ENCODE results near the gene OCLN. TPM values are rescaled to one million over a fixed set of nuclear protein-coding genes. Genes with fewer than 3 reads are reported as not detected.
"Not testable (repeated sequence)": the region's sequence is repeated elsewhere in the genome, so short reads cannot be mapped to it uniquely, and the experiment has no call there.

OCLN gene
- total and polyA plus RNA-seq, 4 experiments from 2014 or later, result 0.13 to 6.0 (median 4.9) TPM; not detected in 1

DNA sequence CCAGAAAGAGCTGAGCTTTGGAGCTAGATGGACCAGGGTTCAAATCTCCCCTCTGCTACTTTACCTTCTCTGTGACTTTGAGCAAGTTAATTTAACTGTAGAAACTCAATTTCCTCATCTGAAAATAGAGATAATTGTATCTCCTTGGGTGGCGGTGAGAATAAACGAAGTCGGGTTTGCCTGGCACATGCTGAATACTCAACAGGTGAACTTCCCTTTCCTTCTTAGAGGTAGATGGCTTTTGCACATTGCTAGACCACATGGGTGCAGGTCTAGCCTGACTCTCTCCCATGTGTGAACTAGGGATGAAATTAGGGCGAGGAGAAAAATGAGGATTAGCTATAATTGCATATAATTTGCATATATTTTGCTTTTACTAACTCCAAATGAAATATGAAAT lies 36.0 kb downstream of the OCLN start:
- H3K27me3 ChIP-seq (ENCODE audit: insufficient read depth, low read length), result no peaks in the 10 kb centered on the region
- H3K4me1 Mint-ChIP-seq, result no peaks in the 10 kb centered on the region
- no peaks in the 10 kb centered on the region for H3K4me1 ChIP-seq (ENCODE audit: insufficient read depth, low read length)
- no peaks in the 10 kb centered on the region for H3K9me3 Mint-ChIP-seq
- H3K4me3 Mint-ChIP-seq, result no peak overlapping the region
- ChIA-PET CTCF (ENCODE audit: partially characterized antibody) (no interaction called here), POLR2A (ENCODE audit: partially characterized antibody) (no interaction called here)
- no peak overlapping the region for H3K27ac ChIP-seq (ENCODE audit: low read depth, low read length)
- no peak overlapping the region for H3K27ac Mint-ChIP-seq
- peaks cover 8 to 18% of the 10 kb centered on the region in 2 donors for H3K27me3 Mint-ChIP-seq
- no peak overlapping the region for H3K4me3 ChIP-seq (ENCODE audit: low read length in 2 of 2)
- DNase-seq, result no peak
- no peaks in the 10 kb centered on the region for H3K9me3 ChIP-seq (ENCODE audit: control insufficient read depth in 1 of 2, low read length in 2 of 2)
- H3K36me3 ChIP-seq (ENCODE audit: insufficient read depth, low read length), result no peaks in the 10 kb centered on the region
- no peaks in the 10 kb centered on the region for H3K36me3 Mint-ChIP-seq
- intact Hi-C loops (cut with micrococcal nuclease), result no loop called here

DNA sequence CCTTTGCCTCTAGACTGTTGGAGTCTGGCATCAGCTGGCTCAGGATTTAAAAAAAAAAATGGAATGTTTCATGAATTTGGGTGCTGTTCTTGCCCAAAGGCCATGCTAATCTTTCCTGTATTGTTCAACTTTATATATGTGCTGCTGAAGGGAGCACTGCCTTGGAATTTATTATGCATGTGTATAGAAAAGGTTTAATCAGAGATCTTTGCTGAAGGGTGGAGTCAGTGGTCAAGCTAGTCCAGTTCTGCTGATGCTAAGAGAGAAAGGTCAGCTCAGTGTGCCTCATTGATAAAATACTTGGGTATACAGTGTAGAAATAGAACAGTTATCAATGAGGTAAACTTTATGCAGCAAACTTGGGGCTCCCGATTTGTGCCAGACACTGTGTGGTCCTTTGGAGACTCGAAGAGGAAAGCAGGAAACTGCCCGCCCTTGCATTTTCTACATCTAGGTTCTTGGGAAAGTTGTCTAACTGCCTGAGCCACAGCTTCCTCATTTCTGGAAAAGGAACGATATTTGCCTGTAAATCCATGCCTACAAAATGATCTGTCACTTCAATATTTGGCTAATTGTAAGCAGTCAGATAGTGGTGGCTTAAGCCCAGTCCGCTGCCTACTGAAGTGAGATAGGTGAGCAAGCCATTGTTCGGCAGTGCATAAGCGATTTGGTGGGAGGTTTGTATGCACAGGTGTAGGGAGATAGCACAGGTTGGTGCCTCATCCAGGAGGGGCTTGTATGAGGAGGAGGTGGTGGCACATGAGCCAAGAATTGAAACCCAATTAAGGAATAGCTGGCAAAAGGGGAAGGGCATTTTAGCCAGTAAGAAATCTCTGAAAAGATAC lies 38.2 kb downstream of the OCLN start:
- no peak overlapping the region for H3K4me3 ChIP-seq (ENCODE audit: low read length in 2 of 2)
- Mint-ChIP-seq H3K27ac (no peak overlapping the region), H3K4me3 (peak overlapping the region in 1 of 8 donors; percentile 0), H3K36me3 (no peaks in the 10 kb centered on the region), H3K27me3 (peaks cover 8 to 18% of the 10 kb centered on the region in 2 donors), H3K9me3 (no peaks in the 10 kb centered on the region), H3K4me1 (no peaks in the 10 kb centered on the region)
- H3K9me3 ChIP-seq (ENCODE audit: control insufficient read depth in 1 of 2, low read length in 2 of 2), result no peaks in the 10 kb centered on the region
- H3K27me3 ChIP-seq (ENCODE audit: insufficient read depth, low read length), result no peaks in the 10 kb centered on the region
- H3K4me1 ChIP-seq (ENCODE audit: insufficient read depth, low read length), result no peaks in the 10 kb centered on the region
- no peak overlapping the region for H3K27ac ChIP-seq (ENCODE audit: low read depth, low read length)
- intact Hi-C loops (cut with micrococcal nuclease), result no loop called here
- no peaks in the 10 kb centered on the region for H3K36me3 ChIP-seq (ENCODE audit: insufficient read depth, low read length)
- CTCF ChIA-PET (ENCODE audit: partially characterized antibody), result interaction anchor here (1.1 kb wide), 1 partner anchor 10 kb away, joined by 3 read pairs; no protein-coding TSS in a partner anchor
- DNase-seq, result no peak
- POLR2A ChIA-PET (ENCODE audit: partially characterized antibody), result no interaction called here

DNA sequence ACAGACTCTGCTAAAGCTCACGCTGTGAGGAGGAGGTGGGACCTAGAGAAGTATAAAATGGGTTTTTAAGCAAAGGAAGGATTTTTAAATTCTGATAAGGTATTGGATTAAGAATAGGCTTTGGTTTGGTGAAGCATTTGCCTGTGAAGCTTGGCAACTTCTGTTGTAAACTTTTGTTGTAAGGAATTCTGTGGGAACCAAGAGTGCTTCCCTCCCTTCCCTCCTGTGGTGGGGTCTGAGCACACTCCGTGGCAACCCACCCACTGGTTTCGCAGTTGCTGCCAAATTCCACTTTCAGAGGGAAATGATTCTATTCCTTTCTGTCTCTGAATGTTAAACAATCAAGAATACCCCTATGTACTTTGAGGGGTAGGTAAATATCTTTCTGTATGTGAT lies 38.8 kb downstream of the OCLN start:
- ChIA-PET POLR2A (ENCODE audit: partially characterized antibody) (no interaction called here), CTCF (ENCODE audit: partially characterized antibody) (interaction anchor here (1.1 kb wide), 1 partner anchor 10 kb away, joined by 3 read pairs; no protein-coding TSS in a partner anchor)
- Mint-ChIP-seq H3K27me3 (peaks cover 8 to 18% of the 10 kb centered on the region in 2 donors), H3K36me3 (no peaks in the 10 kb centered on the region), H3K4me3 (no peak overlapping the region), H3K9me3 (no peaks in the 10 kb centered on the region), H3K4me1 (no peaks in the 10 kb centered on the region), H3K27ac (no peak overlapping the region)
- Histone ChIP-seq H3K4me1 (ENCODE audit: insufficient read depth, low read length) (no peaks in the 10 kb centered on the region), H3K4me3 (ENCODE audit: low read length in 2 of 2) (no peak overlapping the region), H3K36me3 (ENCODE audit: insufficient read depth, low read length) (no peaks in the 10 kb centered on the region), H3K9me3 (ENCODE audit: control insufficient read depth in 1 of 2, low read length in 2 of 2) (no peaks in the 10 kb centered on the region), H3K27me3 (ENCODE audit: insufficient read depth, low read length) (no peaks in the 10 kb centered on the region), H3K27ac (ENCODE audit: low read depth, low read length) (no peak overlapping the region)
- intact Hi-C loops (cut with micrococcal nuclease), result no loop called here
- DNase-seq, result no peak

DNA sequence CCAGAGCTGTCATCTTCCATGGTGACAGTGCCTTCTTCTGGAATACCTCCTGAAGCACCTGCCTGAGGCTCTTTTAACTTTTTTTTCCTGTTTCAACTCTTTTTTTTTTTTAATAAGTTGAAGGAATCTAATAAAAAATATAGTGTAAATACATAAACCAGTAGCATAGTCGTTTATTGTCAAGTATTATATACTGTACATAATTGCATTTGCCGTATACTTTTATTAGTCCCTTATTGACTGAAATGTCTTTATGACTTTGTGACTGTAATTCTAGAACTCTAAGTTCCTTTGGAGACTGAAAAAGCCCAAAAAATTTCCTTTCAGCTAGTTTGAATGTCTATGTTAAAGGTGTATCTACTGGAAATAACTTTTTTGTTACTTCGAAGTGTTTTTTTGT lies 45.3 kb downstream of the OCLN start:
- POLR2A ChIA-PET (ENCODE audit: partially characterized antibody); H3K27me3 ChIP-seq (ENCODE audit: insufficient read depth, low read length); H3K4me3 Mint-ChIP-seq; DNase-seq; H3K4me1 ChIP-seq (ENCODE audit: insufficient read depth, low read length); intact Hi-C loops (cut with micrococcal nuclease); H3K27ac ChIP-seq (ENCODE audit: low read depth, low read length); H3K27ac Mint-ChIP-seq; CTCF ChIA-PET (ENCODE audit: partially characterized antibody); H3K9me3 ChIP-seq (ENCODE audit: control insufficient read depth in 1 of 2, low read length in 2 of 2); H3K9me3 Mint-ChIP-seq; H3K4me1 Mint-ChIP-seq; H3K4me3 ChIP-seq (ENCODE audit: low read length in 2 of 2); H3K27me3 Mint-ChIP-seq; H3K36me3 Mint-ChIP-seq; H3K36me3 ChIP-seq (ENCODE audit: insufficient read depth, low read length): not testable (repeated sequence)

DNA sequence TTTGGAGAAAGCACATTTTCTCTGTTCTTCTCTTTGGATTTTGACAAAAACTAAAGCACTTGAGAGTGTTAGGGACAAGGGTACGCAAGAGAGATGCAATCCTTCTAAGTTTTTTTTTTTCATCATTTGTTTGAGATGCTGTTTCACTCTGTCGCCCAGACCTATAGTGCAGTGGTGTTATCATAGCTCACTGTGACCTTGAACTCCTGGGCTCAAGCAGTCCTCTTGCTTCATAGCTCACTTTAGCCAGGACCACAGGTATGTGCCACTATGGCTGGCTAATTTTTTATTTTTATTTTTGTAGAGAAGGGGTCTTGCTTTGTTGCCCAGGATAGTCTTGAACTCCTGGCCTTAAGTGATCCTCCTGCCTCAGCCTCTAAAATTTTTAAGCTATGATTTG lies 46.1 kb downstream of the OCLN start:
- CTCF ChIA-PET (ENCODE audit: partially characterized antibody); intact Hi-C loops (cut with micrococcal nuclease); H3K27ac ChIP-seq (ENCODE audit: low read depth, low read length); H3K4me3 ChIP-seq (ENCODE audit: low read length in 2 of 2); H3K4me3 Mint-ChIP-seq; H3K27me3 Mint-ChIP-seq; H3K9me3 ChIP-seq (ENCODE audit: control insufficient read depth in 1 of 2, low read length in 2 of 2); H3K27me3 ChIP-seq (ENCODE audit: insufficient read depth, low read length); H3K36me3 ChIP-seq (ENCODE audit: insufficient read depth, low read length); H3K27ac Mint-ChIP-seq; H3K4me1 ChIP-seq (ENCODE audit: insufficient read depth, low read length); DNase-seq; H3K4me1 Mint-ChIP-seq; POLR2A ChIA-PET (ENCODE audit: partially characterized antibody); H3K9me3 Mint-ChIP-seq; H3K36me3 Mint-ChIP-seq: not testable (repeated sequence)

DNA sequence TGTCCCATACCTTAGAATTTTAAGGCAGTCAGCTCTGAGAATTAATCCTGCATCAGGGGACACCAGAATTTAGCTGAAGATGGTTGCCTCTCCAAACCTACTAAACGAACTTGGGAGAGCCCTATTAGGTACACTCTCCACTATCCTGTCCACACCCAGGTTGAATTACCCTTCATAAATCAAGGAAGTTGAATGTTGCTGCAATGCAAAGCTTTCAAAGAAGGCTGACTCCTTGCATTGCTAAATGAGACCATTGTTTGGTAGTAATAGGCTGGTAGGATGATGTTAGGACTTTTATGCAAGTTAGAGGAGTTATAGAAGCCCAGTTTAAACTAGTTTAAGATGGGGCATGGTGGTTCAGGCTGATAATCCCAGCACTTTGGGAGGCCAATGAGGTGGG lies 48.8 kb downstream of the OCLN start:
- intact Hi-C loops (cut with micrococcal nuclease); DNase-seq; H3K4me1 Mint-ChIP-seq; H3K4me3 ChIP-seq (ENCODE audit: low read length in 2 of 2); CTCF ChIA-PET (ENCODE audit: partially characterized antibody); H3K27ac ChIP-seq (ENCODE audit: low read depth, low read length); H3K9me3 Mint-ChIP-seq; H3K36me3 ChIP-seq (ENCODE audit: insufficient read depth, low read length); POLR2A ChIA-PET (ENCODE audit: partially characterized antibody); H3K27me3 Mint-ChIP-seq; H3K9me3 ChIP-seq (ENCODE audit: control insufficient read depth in 1 of 2, low read length in 2 of 2); H3K27me3 ChIP-seq (ENCODE audit: insufficient read depth, low read length); H3K4me1 ChIP-seq (ENCODE audit: insufficient read depth, low read length); H3K4me3 Mint-ChIP-seq; H3K36me3 Mint-ChIP-seq; H3K27ac Mint-ChIP-seq: not testable (repeated sequence)

DNA sequence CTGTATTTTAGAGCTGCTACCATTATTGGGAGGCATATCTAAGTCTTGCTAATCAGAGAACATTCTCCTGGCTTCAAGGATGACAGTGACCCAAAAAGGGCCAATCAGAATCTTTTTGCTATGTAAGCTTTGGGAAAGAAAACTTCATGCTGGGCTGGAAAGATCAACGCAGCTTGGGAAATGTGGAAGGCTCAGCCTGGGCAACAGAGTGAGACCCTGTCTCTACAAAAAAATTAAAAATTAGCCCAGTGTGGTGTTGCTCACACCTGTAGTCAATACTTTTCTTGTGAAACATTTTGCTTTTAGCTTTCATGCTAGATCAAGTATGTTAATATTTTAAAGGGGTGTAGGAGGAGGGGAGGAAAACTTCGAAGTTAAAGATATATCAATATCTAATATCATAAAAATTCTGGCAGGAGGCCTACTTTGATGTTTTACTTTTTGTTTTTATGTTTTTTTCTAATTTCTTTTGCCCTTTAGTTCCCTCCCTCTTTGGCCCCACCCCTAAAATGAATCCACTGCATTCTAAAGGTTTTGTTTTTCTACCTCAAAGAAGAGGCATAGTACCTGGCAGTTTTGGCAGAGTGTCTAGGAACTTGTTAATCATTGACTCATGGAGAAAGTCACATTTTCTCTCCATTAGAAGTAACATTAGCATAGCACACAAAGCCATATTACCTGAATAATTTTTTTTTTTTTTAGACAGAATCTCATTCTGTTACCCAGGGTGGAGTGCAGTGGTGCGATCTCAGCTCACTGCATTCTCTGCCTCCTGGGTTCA lies 50.4 kb downstream of the OCLN start:
- H3K9me3 Mint-ChIP-seq; H3K9me3 ChIP-seq (ENCODE audit: control insufficient read depth in 1 of 2, low read length in 2 of 2); H3K27me3 ChIP-seq (ENCODE audit: insufficient read depth, low read length); H3K27ac ChIP-seq (ENCODE audit: low read depth, low read length); H3K36me3 ChIP-seq (ENCODE audit: insufficient read depth, low read length); H3K4me3 ChIP-seq (ENCODE audit: low read length in 2 of 2); POLR2A ChIA-PET (ENCODE audit: partially characterized antibody); H3K36me3 Mint-ChIP-seq; H3K4me1 Mint-ChIP-seq; H3K4me3 Mint-ChIP-seq; H3K27ac Mint-ChIP-seq; H3K27me3 Mint-ChIP-seq; CTCF ChIA-PET (ENCODE audit: partially characterized antibody); H3K4me1 ChIP-seq (ENCODE audit: insufficient read depth, low read length); intact Hi-C loops (cut with micrococcal nuclease); DNase-seq: not testable (repeated sequence)
